ENCODE results near the gene TMEM59L. TPM values are rescaled to one million over a fixed set of nuclear protein-coding genes. Genes with fewer than 3 reads are reported as not detected.

TMEM59L gene
- total RNA-seq, 1 donor from 2014 or later, result 1.5 TPM

- H3K36me3 ChIP-seq, result no peaks in the 10 kb centered on the region
- no peaks in the 10 kb centered on the region for H3K9me3 ChIP-seq (replicated peaks)
- no peak for DNase-seq
- H3K4me1 ChIP-seq, result peaks cover 44% of the 10 kb centered on the region
- peak; percentile 33 for TF ChIP-seq CTCF (IDR thresholded peaks at IDR 0.05; ENCODE audit: borderline replicate concordance)
- peaks cover 95% of the 10 kb centered on the region for H3K27me3 ChIP-seq (ENCODE audit: low read depth)
- peak overlapping the region; percentile 56 for H3K4me3 ChIP-seq
- H3K27ac ChIP-seq (replicated peaks), result no peak overlapping the region
- intact Hi-C loops (cut with micrococcal nuclease), result no loop called here
Observed at GRCh38 chr19:18603255-18603957, 9.3 kb upstream of the TMEM59L start.

- Histone ChIP-seq H3K9me3 (replicated peaks) (no peaks in the 10 kb centered on the region), H3K4me3 (peak overlapping the region; percentile 56), H3K36me3 (no peaks in the 10 kb centered on the region), H3K27ac (replicated peaks) (no peak overlapping the region), H3K27me3 (ENCODE audit: low read depth) (peaks cover 95% of the 10 kb centered on the region), H3K4me1 (peaks cover 44% of the 10 kb centered on the region)
- intact Hi-C loops (cut with micrococcal nuclease), result no loop called here
- DNase-seq, result no peak
- no peak for TF ChIP-seq CTCF (IDR thresholded peaks at IDR 0.05; ENCODE audit: borderline replicate concordance)
Observed at GRCh38 chr19:18603958-18604819, 8.5 kb upstream of the TMEM59L start.

- H3K27me3 ChIP-seq (ENCODE audit: low read depth), result peaks cover 95% of the 10 kb centered on the region
- H3K9me3 ChIP-seq (replicated peaks), result no peaks in the 10 kb centered on the region
- intact Hi-C loops (cut with micrococcal nuclease), result no loop called here
- no peak overlapping the region for H3K27ac ChIP-seq (replicated peaks)
- peaks cover 44% of the 10 kb centered on the region for H3K4me1 ChIP-seq
- no peak for DNase-seq
- TF ChIP-seq CTCF (IDR thresholded peaks at IDR 0.05; ENCODE audit: borderline replicate concordance), result no peak
- no peaks in the 10 kb centered on the region for H3K36me3 ChIP-seq
- H3K4me3 ChIP-seq, result peak overlapping the region; percentile 56
Observed at GRCh38 chr19:18604820-18605159, 7.9 kb upstream of the TMEM59L start.

- no peak overlapping the region for H3K27ac ChIP-seq (replicated peaks)
- no peak for DNase-seq
- intact Hi-C loops (cut with micrococcal nuclease), result no loop called here
- peak overlapping the region; percentile 56 for H3K4me3 ChIP-seq
- H3K36me3 ChIP-seq, result no peaks in the 10 kb centered on the region
- H3K4me1 ChIP-seq, result peaks cover 45% of the 10 kb centered on the region
- peaks cover 96% of the 10 kb centered on the region for H3K27me3 ChIP-seq (ENCODE audit: low read depth)
- H3K9me3 ChIP-seq (replicated peaks), result no peaks in the 10 kb centered on the region
- TF ChIP-seq CTCF (IDR thresholded peaks at IDR 0.05; ENCODE audit: borderline replicate concordance), result no peak
Observed at GRCh38 chr19:18605196-18605545, 7.5 kb upstream of the TMEM59L start.

GRCh38 chr19:18605546-18606280 lies 7.0 kb upstream of the TMEM59L start:
- Histone ChIP-seq H3K27ac (replicated peaks) (no peak overlapping the region), H3K4me3 (peak overlapping the region; percentile 56), H3K9me3 (replicated peaks) (no peaks in the 10 kb centered on the region), H3K4me1 (peaks cover 51% of the 10 kb centered on the region), H3K36me3 (no peaks in the 10 kb centered on the region), H3K27me3 (ENCODE audit: low read depth) (peaks cover 96% of the 10 kb centered on the region)
- no peak for DNase-seq
- TF ChIP-seq CTCF (IDR thresholded peaks at IDR 0.05; ENCODE audit: borderline replicate concordance), result no peak
- intact Hi-C loops (cut with micrococcal nuclease), result no loop called here

All from left ventricle myocardium inferior (tissue), 1 donor.